LNCAP (cell line): ENCODE data around the gene MIDN.

Source experiments
- CTCF ChIP-seq: fragments of 450-650 bp; IDR thresholded peaks from 2 replicates; pipeline ENCODE4 v1.5.1; 2017; ENCODE audit warnings: mild to moderate bottlenecking

The MIDN gene

DNA sequence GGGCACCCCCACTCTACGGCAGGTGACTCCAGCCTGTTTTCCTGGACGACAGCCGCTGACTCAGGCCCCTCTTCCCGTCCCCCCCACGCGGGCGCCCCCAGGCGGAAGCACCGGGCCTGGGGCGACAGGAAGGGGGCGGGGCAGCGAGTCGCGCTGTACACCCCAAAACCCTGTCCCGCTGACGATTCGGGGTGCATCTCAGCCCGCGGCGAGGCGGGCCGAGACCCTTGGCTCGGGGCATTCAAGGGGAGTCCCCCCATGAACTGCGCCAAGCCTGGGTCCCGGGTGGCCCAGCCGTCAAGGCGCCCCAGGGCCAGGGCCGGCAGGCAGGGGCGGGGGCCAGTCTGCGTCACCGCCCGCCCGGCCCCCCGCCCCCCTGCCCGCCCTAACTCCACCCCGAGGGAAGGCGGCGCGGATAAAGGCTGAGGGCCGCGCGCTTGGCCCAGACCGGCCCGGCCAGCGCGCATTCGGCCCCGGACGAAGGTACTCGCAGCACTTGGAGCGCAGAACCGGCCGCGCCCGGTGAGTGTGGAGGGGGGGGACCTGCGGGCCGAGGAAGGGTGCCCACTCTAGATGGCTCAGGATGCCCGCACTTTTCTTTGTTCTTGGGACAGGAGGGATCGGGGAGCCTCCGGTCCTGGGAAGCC is at the start of gene MIDN:
TSS of gene MIDN (plus strand) at position 445 of the 647 bp plus-strand sequence. CDS start 1,714 bp downstream, outside the sequence.
- peak; percentile 29; the same call in 1 of the 2 replicates for TF ChIP-seq CTCF

GRCh38 chr19:1199531-1199930 is 48.9 kb upstream of the MIDN start:
- no peak for TF ChIP-seq CTCF

DNA sequence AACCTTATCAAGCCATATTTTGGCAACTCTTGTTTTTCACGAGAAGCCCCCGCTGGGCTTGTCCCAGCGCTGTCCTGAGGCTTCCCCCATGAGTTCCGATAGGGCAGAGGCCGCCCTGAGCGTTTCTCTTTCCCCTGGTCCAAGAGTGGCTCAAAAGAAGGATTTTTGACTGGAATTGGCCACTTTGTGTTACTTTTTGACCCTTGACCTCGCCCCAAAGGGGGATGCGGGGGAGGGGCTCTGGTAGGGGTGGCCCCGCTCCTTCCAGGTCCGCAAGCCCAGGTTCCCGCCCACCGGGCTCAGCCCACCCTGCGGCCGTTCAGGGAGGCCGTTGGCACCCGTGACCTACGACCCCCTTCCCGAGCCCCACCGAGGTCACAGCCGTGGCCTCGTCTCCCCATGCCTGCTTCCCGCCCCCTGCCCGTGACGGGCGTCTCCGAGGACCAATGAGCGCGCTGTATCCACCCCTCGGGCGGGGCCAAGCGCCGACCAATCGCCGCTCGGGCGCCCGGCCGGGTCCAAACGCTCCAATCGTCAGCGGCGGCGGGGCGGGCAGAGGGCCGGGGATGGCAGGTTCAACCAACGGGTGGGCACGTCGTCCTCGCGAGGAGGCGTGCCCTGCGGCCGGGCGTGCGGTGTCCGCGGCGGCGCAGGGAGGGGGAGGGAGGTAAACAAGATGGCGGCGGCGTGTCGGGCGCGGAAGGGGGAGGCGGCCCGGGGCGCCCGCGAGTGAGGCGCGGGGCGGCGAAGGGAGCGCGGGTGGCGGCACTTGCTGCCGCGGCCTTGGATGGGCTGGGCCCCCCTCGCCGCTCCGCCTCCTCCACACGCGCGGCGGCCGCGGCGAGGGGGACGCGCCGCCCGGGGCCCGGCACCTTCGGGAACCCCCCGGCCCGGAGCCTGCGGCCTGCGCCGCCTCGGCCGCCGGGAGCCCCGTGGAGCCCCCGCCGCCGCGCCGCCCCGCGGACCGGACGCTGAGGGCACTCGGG is 43.0 kb upstream of the MIDN start, which contains the start of gene STK11:
TSS of gene STK11 (plus strand) at position 665 of the 986 bp plus-strand sequence. CDS start 1,136 bp downstream, outside the sequence.
- no peak for TF ChIP-seq CTCF

DNA sequence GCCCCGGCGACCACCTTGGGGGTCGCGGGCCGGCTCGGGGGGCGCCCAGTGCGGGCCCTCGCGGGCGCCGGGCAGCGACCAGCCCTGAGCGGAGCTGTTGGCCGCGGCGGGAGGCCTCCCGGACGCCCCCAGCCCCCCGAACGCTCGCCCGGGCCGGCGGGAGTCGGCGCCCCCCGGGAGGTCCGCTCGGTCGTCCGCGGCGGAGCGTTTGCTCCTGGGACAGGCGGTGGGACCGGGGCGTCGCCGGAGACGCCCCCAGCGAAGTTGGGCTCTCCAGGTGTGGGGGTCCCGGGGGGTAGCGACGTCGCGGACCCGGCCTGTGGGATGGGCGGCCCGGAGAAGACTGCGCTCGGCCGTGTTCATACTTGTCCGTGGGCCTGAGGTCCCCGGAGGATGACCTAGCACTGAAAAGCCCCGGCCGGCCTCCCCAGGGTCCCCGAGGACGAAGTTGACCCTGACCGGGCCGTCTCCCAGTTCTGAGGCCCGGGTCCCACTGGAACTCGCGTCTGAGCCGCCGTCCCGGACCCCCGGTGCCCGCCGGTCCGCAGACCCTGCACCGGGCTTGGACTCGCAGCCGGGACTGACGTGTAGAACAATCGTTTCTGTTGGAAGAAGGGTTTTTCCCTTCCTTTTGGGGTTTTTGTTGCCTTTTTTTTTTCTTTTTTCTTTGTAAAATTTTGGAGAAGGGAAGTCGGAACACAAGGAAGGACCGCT is 42.1 kb upstream of the MIDN start:
- no peak for TF ChIP-seq CTCF

- TF ChIP-seq CTCF, result no peak
Measured at GRCh38 chr19:1206864-1207450, 41.4 kb upstream of the MIDN start.

DNA sequence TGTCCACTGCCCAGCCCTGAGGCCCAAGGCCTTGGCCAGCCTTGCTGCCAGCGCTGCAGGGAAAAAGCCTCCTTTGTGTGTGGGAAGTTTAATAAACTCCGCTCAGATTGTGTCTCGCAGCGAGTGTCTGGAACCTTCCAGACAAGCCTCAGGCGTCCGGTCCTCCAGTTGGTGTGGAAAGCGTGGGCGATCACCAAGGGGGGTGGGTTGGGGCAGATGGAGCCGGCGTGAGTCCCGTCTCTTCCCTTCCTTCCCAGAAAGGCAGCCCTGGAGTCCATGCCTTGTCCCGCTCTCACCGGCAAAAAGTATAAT is 38.2 kb upstream of the MIDN start:
- TF ChIP-seq CTCF, result no peak
